IMR-90 (cell line): ENCODE results near the gene SASH1. TPM values are rescaled to one million over a fixed set of nuclear protein-coding genes. Genes with fewer than 3 reads are reported as not detected.

Experiments
- ATAC-seq: fragments of 200-7000 bp; cut with Tn5 transposase; 2 replicates; pipeline ENCODE4 v1.9.1; 2020; ENCODE audit warnings: low read depth, mild to moderate bottlenecking, moderate library complexity
- BruUV-seq: library from RNA; stranded (reverse); fragments of 400-500 nt; replicated peaks from 2 replicates; lab custom pipeline; 2021; lab: Mats Ljungman, UMichigan
- CTCF ChIA-PET: fragments of 300-600 bp; formaldehyde crosslinking; extraction: SDS; loops from one replicate; lab custom pipeline; 2021; ENCODE audit warnings: antibody characterized with exemption; lab: Yijun Ruan, JAX
- POLR2A ChIA-PET: fragments of 300-600 bp; sonication (Branson Sonifier 250); formaldehyde crosslinking; loops from one replicate; lab custom pipeline; 2022; ENCODE audit warnings: antibody characterized with exemption; ENCODE audit not compliant: unreplicated experiment; lab: Charles Lee
- DNase-seq: peaks from one replicate; pipeline ENCODE4 v3.0.0; 2013
- H2AFZ ChIP-seq: replicated peaks from 2 replicates; pipeline ENCODE3; 2013; ENCODE audit warnings: low read length, mild to moderate bottlenecking; ENCODE audit not compliant: poor library complexity
- H2AK5ac ChIP-seq: 2 replicates; pipeline ENCODE4 v1.6.1; 2013; ENCODE audit warnings: low read depth, low read length, inconsistent platforms
- H2AK9ac ChIP-seq: replicated peaks from 2 replicates; pipeline ENCODE3; 2013; ENCODE audit warnings: mild to moderate bottlenecking, low read depth, low read length, moderate library complexity; ENCODE audit not compliant: poor library complexity
- H2BK120ac ChIP-seq: 2 replicates; pipeline ENCODE4 v1.6.1; 2013; ENCODE audit warnings: low read depth, low read length, inconsistent platforms
- H2BK15ac ChIP-seq: 3 replicates; pipeline ENCODE4 v1.6.1; 2013; ENCODE audit warnings: low read depth, low read length, inconsistent platforms
- H2BK20ac ChIP-seq: 2 replicates; pipeline ENCODE4 v1.6.1; 2013; ENCODE audit warnings: low read depth, mild to moderate bottlenecking, inconsistent platforms, low read length, moderate library complexity
- H2BK5ac ChIP-seq: 2 replicates; pipeline ENCODE4 v1.6.1; 2013; ENCODE audit warnings: mild to moderate bottlenecking, low read depth, low read length, inconsistent platforms; ENCODE audit not compliant: poor library complexity, severe bottlenecking
- H3K14ac ChIP-seq: replicated peaks from 2 replicates; pipeline ENCODE4 v1.6.1; 2013; ENCODE audit warnings: low read depth, low read length, inconsistent platforms
- H3K18ac ChIP-seq: 2 replicates; pipeline ENCODE4 v1.6.1; 2013; ENCODE audit warnings: low read depth, low read length, control low read depth
- H3K23ac ChIP-seq: 2 replicates; pipeline ENCODE4 v1.6.1; 2013; ENCODE audit warnings: low read depth, low read length, inconsistent platforms
- H3K27ac ChIP-seq: 2 replicates; pipeline ENCODE4 v1.5.1; 2013; ENCODE audit warnings: mild to moderate bottlenecking, control low read depth, low read length; ENCODE audit not compliant: insufficient read depth
- H3K27me3 ChIP-seq: 2 replicates; pipeline ENCODE4 v1.6.1; 2013; ENCODE audit warnings: low read length; ENCODE audit not compliant: control insufficient read depth, insufficient read depth
- H3K36me3 ChIP-seq: 2 replicates; pipeline ENCODE4 v1.6.1; 2013; ENCODE audit warnings: low read length, mixed read lengths; ENCODE audit not compliant: control insufficient read depth, insufficient read depth
- H3K4ac ChIP-seq: 2 replicates; pipeline ENCODE4 v1.6.1; 2013; ENCODE audit warnings: low read depth, low read length, inconsistent platforms
- H3K4me1 ChIP-seq: 2 replicates; pipeline ENCODE4 v1.6.1; 2013; ENCODE audit warnings: low read length, mixed read lengths; ENCODE audit not compliant: control insufficient read depth, insufficient read depth
- H3K4me2 ChIP-seq: 2 replicates; pipeline ENCODE4 v1.6.1; 2013; ENCODE audit warnings: low read depth, mild to moderate bottlenecking, control low read depth, low read length, moderate library complexity
- H3K4me3 ChIP-seq: 2 replicates; pipeline ENCODE4 v1.5.1; 2013; ENCODE audit warnings: low read depth, mild to moderate bottlenecking, control low read depth, low read length, moderate library complexity; ENCODE audit not compliant: insufficient read depth
- H3K56ac ChIP-seq: 2 replicates; pipeline ENCODE4 v1.6.1; 2013; ENCODE audit warnings: low read length, inconsistent platforms; ENCODE audit not compliant: insufficient read depth; ENCODE audit errors: extremely low read depth
- H3K79me1 ChIP-seq, 2 experiments: 2 replicates each; pipeline ENCODE4 v1.6.1; 2013; ENCODE audit warnings: low read length in 2 of 2, inconsistent platforms in 1 of 2, low read depth in 1 of 2
- H3K9ac ChIP-seq: 2 replicates; pipeline ENCODE4 v1.6.1; 2013; ENCODE audit warnings: low read depth, low read length, control low read depth
- H3K9me1 ChIP-seq: 2 replicates; pipeline ENCODE4 v1.6.1; 2013; ENCODE audit warnings: low read length, inconsistent platforms; ENCODE audit not compliant: insufficient read depth
- H3K9me3 ChIP-seq: 2 replicates; pipeline ENCODE4 v1.6.1; 2013; ENCODE audit warnings: low read length; ENCODE audit not compliant: control insufficient read depth, insufficient read depth
- H4K20me1 ChIP-seq: 2 replicates; pipeline ENCODE4 v1.6.1; 2013; ENCODE audit warnings: low read length, inconsistent platforms; ENCODE audit not compliant: insufficient read depth
- H4K5ac ChIP-seq: 2 replicates; pipeline ENCODE4 v1.6.1; 2013; ENCODE audit warnings: mild to moderate bottlenecking, low read depth, low read length, control low read depth
- H4K8ac ChIP-seq, 2 experiments: 2 replicates each; pipeline ENCODE4 v1.6.1; 2013; ENCODE audit warnings: low read depth in 2 of 2, low read length in 2 of 2, control low read depth in 1 of 2, inconsistent platforms in 1 of 2
- H4K91ac ChIP-seq: 2 replicates; pipeline ENCODE4 v1.6.1; 2013; ENCODE audit warnings: low read depth, low read length, inconsistent platforms; ENCODE audit not compliant: insufficient read depth
- BHLHE40 ChIP-seq: fragments of 150-350 bp; IDR thresholded peaks from 2 replicates; pipeline ENCODE4 v1.6.1; 2016; ENCODE audit warnings: mild to moderate bottlenecking, low read depth, low read length
- CEBPB ChIP-seq: IDR thresholded peaks from 2 replicates; pipeline ENCODE4 v1.6.1; 2012; ENCODE audit warnings: low read depth, low read length, improper control_type of control experiment
- CHD1 ChIP-seq: IDR thresholded peaks from 2 replicates; pipeline ENCODE4 v1.6.1; 2012; ENCODE audit warnings: low read depth, low read length, improper control_type of control experiment
- CTCF ChIP-seq: conservative IDR thresholded peaks from 2 replicates; pipeline ENCODE4 v1.5.1; 2012; ENCODE audit warnings: mild to moderate bottlenecking, low read depth, low read length, improper control_type of control experiment
- ELK1 ChIP-seq: fragments of 150-350 bp; IDR thresholded peaks from 2 replicates; pipeline ENCODE4 v1.6.1; 2016; ENCODE audit warnings: low read depth, mild to moderate bottlenecking, low read length, moderate library complexity, borderline replicate concordance
- FOS ChIP-seq: fragments of 150-350 bp; IDR thresholded peaks from 2 replicates; pipeline ENCODE4 v1.6.1; 2016; ENCODE audit warnings: low read depth, low read length
- MAFK ChIP-seq: IDR thresholded peaks from 2 replicates; pipeline ENCODE4 v1.6.1; 2012; ENCODE audit warnings: low read depth, low read length, improper control_type of control experiment
- MAZ ChIP-seq: IDR thresholded peaks from 2 replicates; pipeline ENCODE4 v1.6.1; 2012; ENCODE audit warnings: low read depth, mild to moderate bottlenecking, low read length, improper control_type of control experiment, moderate library complexity, borderline replicate concordance
- MXI1 ChIP-seq: IDR thresholded peaks from 2 replicates; pipeline ENCODE4 v1.6.1; 2012; ENCODE audit warnings: low read depth, mild to moderate bottlenecking, low read length, moderate library complexity, borderline replicate concordance
- NFE2L2 ChIP-seq: fragments of 150-350 bp; IDR thresholded peaks from 2 replicates; pipeline ENCODE4 v1.6.1; 2016; ENCODE audit warnings: low read depth, mild to moderate bottlenecking, low read length
- POLR2A ChIP-seq: IDR thresholded peaks from 2 replicates; pipeline ENCODE4 v1.6.1; 2012; ENCODE audit warnings: mild to moderate bottlenecking, low read depth, low read length
- RAD21 ChIP-seq: IDR thresholded peaks from 2 replicates; pipeline ENCODE4 v1.6.1; 2012; ENCODE audit warnings: low read length, improper control_type of control experiment
- RCOR1 ChIP-seq: IDR thresholded peaks from 2 replicates; pipeline ENCODE4 v1.6.1; 2012; ENCODE audit warnings: mild to moderate bottlenecking, low read length, improper control_type of control experiment; ENCODE audit not compliant: insufficient replicate concordance
- RFX5 ChIP-seq: IDR thresholded peaks from 2 replicates; pipeline ENCODE4 v1.8.0; 2012; ENCODE audit warnings: low read depth, mild to moderate bottlenecking, low read length, moderate library complexity
- SMC3 ChIP-seq: fragments of 150-350 bp; IDR thresholded peaks from 2 replicates; pipeline ENCODE4 v1.6.1; 2016; ENCODE audit warnings: low read depth, mild to moderate bottlenecking, antibody characterized with exemption, low read length, moderate library complexity
- USF2 ChIP-seq: fragments of 150-350 bp; IDR thresholded peaks from 2 replicates; pipeline ENCODE4 v1.6.1; 2017; ENCODE audit warnings: mild to moderate bottlenecking, antibody characterized with exemption, low read length, low read depth
- WGBS, 2 experiments: methylation state at CpG; one replicate each; pipeline versions ENCODE4 v1.1.5 to v1.1.7; 2013; ENCODE audit warnings: missing lambda C conversion rate in 2 of 2; ENCODE audit not compliant: insufficient read length in 1 of 2; ENCODE audit errors: extremely low coverage in 2 of 2; 5-methylcytosine and 5-hydroxymethylcytosine counted together
- dilution Hi-C: fragments of 300-500 bp; cut with HindIII; formaldehyde crosslinking; loops from one replicate; pipeline ENCODE4 v1.14.3; 2018; ENCODE audit warnings: low sequenced_read_pairs; ENCODE audit not compliant: unreplicated experiment
- in situ Hi-C: fragments of 300-500 bp; cut with MboI; formaldehyde crosslinking; loops from 3 replicates; pipeline ENCODE4 v1.14.3; 2019; ENCODE audit warnings: low sequenced_read_pairs, inconsistent platforms, mixed read lengths
- intact Hi-C: fragments of 100-400 bp; cut with micrococcal nuclease; formaldehyde crosslinking; loops from 2 replicates; pipeline ENCODE4 v1.10.0; 2022
- polyA plus RNA-seq, 3 experiments: library from polyadenylated mRNA; depleted of rRNA; stranded (reverse); fragments of >200 nt; gene quantifications; 2 replicates each; pipeline ENCODE4 v1.2.3, GENCODE V29; 2012; ENCODE audit warnings: low replicate concordance in 1 of 3
- total RNA-seq: library from RNA; depleted of rRNA; stranded (reverse); fragments of >200 nt; gene quantifications from 2 replicates; pipeline ENCODE4 v1.2.3, GENCODE V29; 2012

Gene SASH1
- total and polyA plus RNA-seq, 2 of the 4 experiments (the other 2 are of a cell fraction) = 11.6 to 16.5 TPM

- ChIA-PET CTCF (interaction anchor here (0.6 kb wide), 1 partner anchor 24 kb away, joined by 4 read pairs; no protein-coding TSS in a partner anchor), POLR2A (no interaction called here)
- Histone ChIP-seq H2BK120ac (no peak overlapping the region), H3K27me3 (no peaks in the 10 kb centered on the region), H3K9me3 (no peaks in the 10 kb centered on the region; the same call in 1 of the 2 replicates), H2AK5ac (no peak overlapping the region), H2AK9ac (no peak overlapping the region), H3K14ac (no peak overlapping the region), H4K5ac (no peak overlapping the region), H4K8ac (no peak overlapping the region), H3K56ac (no peak overlapping the region), H3K9ac (no peak overlapping the region), H2BK15ac (no peak overlapping the region), H2BK5ac (no peak overlapping the region), H4K20me1 (no peaks in the 10 kb centered on the region), H3K4me1 (peaks cover 6% of the 10 kb centered on the region; the same call in 1 of the 2 replicates), H3K36me3 (peaks cover 28% of the 10 kb centered on the region), H2AFZ (no peak overlapping the region), H3K9me1 (no peaks in the 10 kb centered on the region), H3K4me2 (no peak overlapping the region), H3K27ac (no peak overlapping the region), H3K18ac (no peak overlapping the region), H3K4ac (no peak overlapping the region), H3K4me3 (no peak overlapping the region), H3K23ac (no peak overlapping the region), H4K91ac (no peak overlapping the region), H2BK20ac (no peak overlapping the region), H3K79me1 (peaks cover 3 to 10% of the 10 kb centered on the region in 2 experiments; a peak in 2 of 4 replicates)
- intact Hi-C loops = no loop called here
- dilution Hi-C loops = no loop called here
- BruUV-seq = TSS peak; percentile 52
- in situ Hi-C loops = no loop called here
- ATAC-seq (no peak), DNase-seq (no peak)
- WGBS, 2 experiments = no CpG with 5 or more reads among the region's 7 CpGs
- no peak for TF ChIP-seq CTCF
- TF ChIP-seq MAZ = no peak
- no peak for TF ChIP-seq CEBPB
- TF ChIP-seq CHD1 = no peak
- TF ChIP-seq RFX5 = no peak
- no peak for TF ChIP-seq POLR2A
- TF ChIP-seq NFE2L2 = no peak
- no peak for TF ChIP-seq BHLHE40
- TF ChIP-seq RCOR1 = no peak
- no peak for TF ChIP-seq MAFK
- no peak for TF ChIP-seq ELK1
- TF ChIP-seq MXI1 = no peak
- no peak for TF ChIP-seq SMC3
- no peak for TF ChIP-seq FOS
- no peak for TF ChIP-seq RAD21
- no peak for TF ChIP-seq USF2
Measured at GRCh38 chr6:148550569-148550968, 207.9 kb downstream of the SASH1 start.
